M059J (cell line): ENCODE data around the gene HES1. TPM values are rescaled to one million over a fixed set of nuclear protein-coding genes. Genes with fewer than 3 reads are reported as not detected.

Experiments
- DNase-seq: peaks from one replicate; pipeline ENCODE4 v3.0.0-alpha.2; 2012; ENCODE audit warnings: low read depth
- total RNA-seq: library from RNA; depleted of rRNA; stranded (reverse); fragments of >200 nt; shearing (Covaris generic); gene quantifications from 2 replicates; pipeline ENCODE4 v1.2.3, GENCODE V29; 2014

The HES1 gene
- total RNA-seq, 1 experiment from 2014 or later: 24.7 TPM

GRCh38 chr3:194167480-194168282 is 31.7 kb downstream of the HES1 start:
- no peak for DNase-seq

GRCh38 chr3:194168994-194169393 is 33.0 kb downstream of the HES1 start:
- DNase-seq: no peak

- no peak for DNase-seq
Measured at GRCh38 chr3:194169595-194169994, 33.6 kb downstream of the HES1 start.

- no peak for DNase-seq
Measured at GRCh38 chr3:194170793-194171192, 34.8 kb downstream of the HES1 start.

- DNase-seq: no peak
Measured at GRCh38 chr3:194174406-194174805, 38.5 kb downstream of the HES1 start.

- DNase-seq: no peak
Measured at GRCh38 chr3:194174980-194175379, 39.0 kb downstream of the HES1 start.

- DNase-seq: no peak
Measured at GRCh38 chr3:194176274-194176991, 40.5 kb downstream of the HES1 start.

- DNase-seq: no peak
Measured at GRCh38 chr3:194177141-194177540, 41.2 kb downstream of the HES1 start.

GRCh38 chr3:194178128-194178527 is 42.2 kb downstream of the HES1 start:
- no peak for DNase-seq

GRCh38 chr3:194178669-194179068 is 42.7 kb downstream of the HES1 start:
- peak; percentile 25 for DNase-seq

- DNase-seq: no peak
Measured at GRCh38 chr3:194180570-194180969, 44.6 kb downstream of the HES1 start.

GRCh38 chr3:194181612-194182529 is 45.9 kb downstream of the HES1 start:
- DNase-seq: no peak

GRCh38 chr3:194183271-194183670 is 47.3 kb downstream of the HES1 start:
- no peak for DNase-seq

GRCh38 chr3:194184265-194184751 is 48.4 kb downstream of the HES1 start:
- DNase-seq: no peak

GRCh38 chr3:194184801-194185200 is 48.9 kb downstream of the HES1 start:
- DNase-seq: no peak

GRCh38 chr3:194185221-194185620 is 49.3 kb downstream of the HES1 start:
- no peak for DNase-seq

GRCh38 chr3:194187233-194187944 is 51.4 kb downstream of the HES1 start:
- no peak for DNase-seq
